Stimulated activated naive CD8-positive, alpha-beta T cell treated with anti-CD3 and anti-CD28 coated beads, Interleukin-15, Interleukin-2, amounts not matched to agents 100 ng/mL and 50 ng/mL, for 24 hours (primary cell): ENCODE measurements around the gene SLC35A2.
A peak's percentile ranks its signal among the peaks of the same experiment; 100 is the strongest.

ENCODE experiments used
- H3K27ac Mint-ChIP-seq: one replicate; pipeline ENCODE4 v1.8.0; 2021; ENCODE audit warnings: mild to moderate bottlenecking, mixed read lengths
- H3K27me3 Mint-ChIP-seq: one replicate; pipeline ENCODE4 v1.8.0; 2021; ENCODE audit warnings: mixed read lengths
- H3K36me3 Mint-ChIP-seq: one replicate; pipeline ENCODE4 v1.8.0; 2021; ENCODE audit warnings: low read depth, mixed read lengths
- H3K4me1 Mint-ChIP-seq: one replicate; pipeline ENCODE4 v1.8.0; 2021; ENCODE audit warnings: low read depth, mixed read lengths
- H3K4me3 Mint-ChIP-seq: one replicate; pipeline ENCODE4 v1.8.0; 2021; ENCODE audit warnings: mild to moderate bottlenecking, mixed read lengths
- H3K9me3 Mint-ChIP-seq: one replicate; pipeline ENCODE4 v1.8.0; 2021; ENCODE audit warnings: mixed read lengths

The SLC35A2 gene

GRCh38 chrX:48911412-48912182, at the start of gene SLC35A2:
SLC35A2 (minus strand) TSS chrX:48911646; CDS start chrX:48911636, 10 bp downstream.
- Mint-ChIP-seq H3K27ac (peak within 1 kb of the TSS; percentile 95), H3K4me1 (peaks cover 57% of the 10 kb centered on the region), H3K36me3 (peaks cover 47% of the 10 kb centered on the region), H3K4me3 (peak within 1 kb of the TSS; percentile 96), H3K27me3 (no peaks in the 10 kb centered on the region), H3K9me3 (no peaks in the 10 kb centered on the region)

- H3K4me1 Mint-ChIP-seq = peaks cover 25% of the 10 kb centered on the region
- no peaks in the 10 kb centered on the region for H3K9me3 Mint-ChIP-seq
- no peak overlapping the region for H3K4me3 Mint-ChIP-seq
- no peak overlapping the region for H3K27ac Mint-ChIP-seq
- H3K36me3 Mint-ChIP-seq = peaks cover 4% of the 10 kb centered on the region
- H3K27me3 Mint-ChIP-seq = no peaks in the 10 kb centered on the region
Observed at GRCh38 chrX:48960291-48960690, 48.8 kb upstream of the SLC35A2 start.

GRCh38 chrX:48958635-48959094, 47.2 kb upstream of the SLC35A2 start:
- Mint-ChIP-seq H3K9me3 (no peaks in the 10 kb centered on the region), H3K4me1 (peaks cover 41% of the 10 kb centered on the region), H3K27ac (peak overlapping the region; percentile 100), H3K36me3 (peaks cover 9% of the 10 kb centered on the region), H3K4me3 (peak overlapping the region; percentile 98), H3K27me3 (no peaks in the 10 kb centered on the region)

- H3K27me3 Mint-ChIP-seq = no peaks in the 10 kb centered on the region
- H3K4me1 Mint-ChIP-seq = peaks cover 47% of the 10 kb centered on the region
- no peaks in the 10 kb centered on the region for H3K9me3 Mint-ChIP-seq
- peak overlapping the region; percentile 98 for H3K4me3 Mint-ChIP-seq
- peaks cover 9% of the 10 kb centered on the region for H3K36me3 Mint-ChIP-seq
- peak overlapping the region; percentile 100 for H3K27ac Mint-ChIP-seq
Observed at GRCh38 chrX:48957827-48958634, 46.6 kb upstream of the SLC35A2 start.

GRCh38 chrX:48957477-48957826, 46.0 kb upstream of the SLC35A2 start, which contains the start of gene OTUD5:
OTUD5 (minus strand) TSS chrX:48957607; CDS start chrX:48957570, 37 bp downstream.
- H3K27ac Mint-ChIP-seq = peak within 1 kb of the TSS; percentile 100
- H3K27me3 Mint-ChIP-seq = no peaks in the 10 kb centered on the region
- H3K36me3 Mint-ChIP-seq = peaks cover 9% of the 10 kb centered on the region
- no peaks in the 10 kb centered on the region for H3K9me3 Mint-ChIP-seq
- H3K4me1 Mint-ChIP-seq = peaks cover 53% of the 10 kb centered on the region
- peak within 1 kb of the TSS; percentile 98 for H3K4me3 Mint-ChIP-seq

- peaks cover 9% of the 10 kb centered on the region for H3K36me3 Mint-ChIP-seq
- no peaks in the 10 kb centered on the region for H3K9me3 Mint-ChIP-seq
- H3K4me1 Mint-ChIP-seq = peaks cover 59% of the 10 kb centered on the region
Observed at GRCh38 chrX:48956728-48957414, 45.4 kb upstream of the SLC35A2 start.

GRCh38 chrX:48948589-48948988, 37.1 kb upstream of the SLC35A2 start:
- Mint-ChIP-seq H3K4me3 (no peak overlapping the region), H3K9me3 (no peaks in the 10 kb centered on the region), H3K36me3 (peaks cover 4% of the 10 kb centered on the region), H3K27me3 (no peaks in the 10 kb centered on the region), H3K4me1 (peaks cover 48% of the 10 kb centered on the region), H3K27ac (no peak overlapping the region)

More at GRCh38 chrX:48956728-48957414, 45.4 kb upstream of the SLC35A2 start:
- Mint-ChIP-seq H3K4me3 (peak overlapping the region; percentile 86), H3K27me3 (no peaks in the 10 kb centered on the region), H3K27ac (peak overlapping the region; percentile 89)

- Mint-ChIP-seq H3K27me3 (no peaks in the 10 kb centered on the region), H3K36me3 (peaks cover 26% of the 10 kb centered on the region), H3K9me3 (no peaks in the 10 kb centered on the region), H3K4me3 (no peak overlapping the region), H3K4me1 (peaks cover 55% of the 10 kb centered on the region), H3K27ac (no peak overlapping the region)
Observed at GRCh38 chrX:48945517-48946348, 34.3 kb upstream of the SLC35A2 start.

- peak overlapping the region; percentile 90 for H3K27ac Mint-ChIP-seq
- no peaks in the 10 kb centered on the region for H3K27me3 Mint-ChIP-seq
- H3K4me1 Mint-ChIP-seq = peaks cover 77% of the 10 kb centered on the region
- peak overlapping the region; percentile 55 for H3K4me3 Mint-ChIP-seq
- no peaks in the 10 kb centered on the region for H3K9me3 Mint-ChIP-seq
- peaks cover 31% of the 10 kb centered on the region for H3K36me3 Mint-ChIP-seq
Observed at GRCh38 chrX:48942895-48943294, 31.4 kb upstream of the SLC35A2 start.

- Mint-ChIP-seq H3K27me3 (no peaks in the 10 kb centered on the region), H3K4me3 (peak overlapping the region; percentile 83), H3K36me3 (peaks cover 36% of the 10 kb centered on the region), H3K27ac (peak overlapping the region; percentile 97), H3K9me3 (no peaks in the 10 kb centered on the region), H3K4me1 (peaks cover 88% of the 10 kb centered on the region)
Observed at GRCh38 chrX:48940404-48940955, 29.0 kb upstream of the SLC35A2 start.

- peak overlapping the region; percentile 97 for H3K27ac Mint-ChIP-seq
- no peaks in the 10 kb centered on the region for H3K9me3 Mint-ChIP-seq
- peak overlapping the region; percentile 83 for H3K4me3 Mint-ChIP-seq
- peaks cover 96% of the 10 kb centered on the region for H3K4me1 Mint-ChIP-seq
- H3K36me3 Mint-ChIP-seq = peaks cover 44% of the 10 kb centered on the region
- H3K27me3 Mint-ChIP-seq = no peaks in the 10 kb centered on the region
Observed at GRCh38 chrX:48939524-48940228, 28.2 kb upstream of the SLC35A2 start.

GRCh38 chrX:48938721-48939425, 27.4 kb upstream of the SLC35A2 start:
- peak overlapping the region; percentile 97 for H3K27ac Mint-ChIP-seq
- H3K4me1 Mint-ChIP-seq = peaks cover 98% of the 10 kb centered on the region
- H3K4me3 Mint-ChIP-seq = peak overlapping the region; percentile 83
- H3K9me3 Mint-ChIP-seq = no peaks in the 10 kb centered on the region
- H3K27me3 Mint-ChIP-seq = no peaks in the 10 kb centered on the region
- peaks cover 52% of the 10 kb centered on the region for H3K36me3 Mint-ChIP-seq
